Activated B cell treated with CpG ODN at 0.5 μM for 24 hours (primary cell): ENCODE results near the gene BICC1. TPM values are rescaled to one million over a fixed set of nuclear protein-coding genes. Genes with fewer than 3 reads are reported as not detected.
A peak's percentile ranks its signal among the peaks of the same experiment; 100 is the strongest.

Source experiments
- ATAC-seq: fragments of 200-7000 bp; cut with Tn5 transposase; one replicate; pipeline ENCODE4 v1.10.0; 2021; ENCODE audit warnings: low read depth, mild to moderate bottlenecking, moderate library complexity
- CTCF ChIA-PET: fragments of 350-600 bp; sonication (Branson Sonifier 250); formaldehyde crosslinking; loops from one replicate; lab custom pipeline; 2021; ENCODE audit warnings: antibody characterized with exemption; lab: Charles Lee
- POLR2A ChIA-PET: fragments of 350-600 bp; sonication (Branson Sonifier 250); formaldehyde crosslinking; loops from one replicate; lab custom pipeline; 2021; ENCODE audit warnings: antibody characterized with exemption; lab: Charles Lee
- DNase-seq: peaks from one replicate; pipeline ENCODE4 v3.0.0; 2022
- H3K27ac Mint-ChIP-seq: one replicate; pipeline ENCODE4 v1.8.0; 2020; ENCODE audit warnings: mixed read lengths
- H3K27me3 Mint-ChIP-seq: one replicate; pipeline ENCODE4 v1.8.0; 2021; ENCODE audit warnings: mixed read lengths
- H3K36me3 Mint-ChIP-seq: one replicate; pipeline ENCODE4 v1.8.0; 2021; ENCODE audit warnings: low read depth, mixed read lengths
- H3K4me1 Mint-ChIP-seq: one replicate; pipeline ENCODE4 v1.8.0; 2021; ENCODE audit warnings: mixed read lengths
- H3K4me3 Mint-ChIP-seq: one replicate; pipeline ENCODE4 v1.8.0; 2020; ENCODE audit warnings: mild to moderate bottlenecking, mixed read lengths
- H3K9me3 Mint-ChIP-seq: one replicate; pipeline ENCODE4 v1.8.0; 2020; ENCODE audit warnings: mixed read lengths
- intact Hi-C: fragments of 100-400 bp; cut with micrococcal nuclease; formaldehyde crosslinking; loops from one replicate; pipeline ENCODE4 v1.15.1; 2024
- total RNA-seq: library from RNA; stranded (reverse); gene quantifications from 2 replicates; pipeline ENCODE4 v1.2.3, GENCODE V29; 2022
- TF ChIP-seq, protein P1 (sequence below): fragments of 200-600 bp; IDR thresholded peaks from one replicate; pipeline ENCODE4 v1.8.0; 2022; ENCODE audit warnings: antibody characterized with exemption, mild to moderate bottlenecking

BICC1 gene
- total RNA-seq: not detected in 2 replicates

DNA sequence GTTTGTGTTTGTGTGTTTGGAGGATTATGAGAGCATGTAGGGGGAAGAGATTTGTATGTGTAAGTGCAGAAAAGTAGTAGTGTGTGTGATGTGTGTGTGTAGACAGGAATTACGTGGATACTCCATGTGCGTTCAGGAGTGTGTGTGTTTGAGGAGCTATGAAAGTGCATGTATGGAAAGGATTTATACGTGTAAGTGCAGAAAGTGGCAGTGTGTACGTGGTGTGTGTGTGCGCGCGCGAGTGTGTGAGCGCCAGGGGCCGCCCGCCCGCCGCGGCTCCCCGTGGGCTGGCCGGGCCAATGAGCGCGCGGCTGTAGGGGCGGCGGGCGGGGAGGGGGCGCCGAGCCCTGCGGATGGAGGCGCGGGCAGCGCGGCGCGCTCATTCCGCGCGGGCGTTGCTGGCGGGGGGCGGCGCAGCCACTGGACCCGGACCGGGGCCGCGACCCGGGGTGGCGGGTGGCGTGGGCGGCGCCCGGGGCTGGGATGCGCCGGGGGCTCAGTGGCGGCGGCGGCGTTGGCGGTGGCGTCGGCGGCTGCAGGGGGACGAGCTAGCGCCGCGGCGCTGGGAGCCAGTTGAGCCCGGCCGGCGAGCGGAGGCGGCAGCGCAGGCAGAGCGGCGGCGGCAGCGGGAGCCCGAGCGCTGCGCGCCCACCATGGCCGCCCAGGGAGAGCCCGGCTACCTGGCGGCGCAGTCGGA, at the start of gene BICC1:
BICC1 (plus strand) TSS at position 382 of the 697 bp plus-strand sequence; CDS start at position 654, 272 bp downstream.
- Mint-ChIP-seq H3K36me3 (no peaks in the 10 kb centered on the region), H3K4me1 (peaks cover 11% of the 10 kb centered on the region), H3K9me3 (no peaks in the 10 kb centered on the region), H3K4me3 (peak within 1 kb of the TSS; percentile 67), H3K27me3 (peaks cover 24% of the 10 kb centered on the region), H3K27ac (no peak within 1 kb of the TSS)
- DNase-seq (no peak), ATAC-seq (no peak)
- TF ChIP-seq, protein P1, sequence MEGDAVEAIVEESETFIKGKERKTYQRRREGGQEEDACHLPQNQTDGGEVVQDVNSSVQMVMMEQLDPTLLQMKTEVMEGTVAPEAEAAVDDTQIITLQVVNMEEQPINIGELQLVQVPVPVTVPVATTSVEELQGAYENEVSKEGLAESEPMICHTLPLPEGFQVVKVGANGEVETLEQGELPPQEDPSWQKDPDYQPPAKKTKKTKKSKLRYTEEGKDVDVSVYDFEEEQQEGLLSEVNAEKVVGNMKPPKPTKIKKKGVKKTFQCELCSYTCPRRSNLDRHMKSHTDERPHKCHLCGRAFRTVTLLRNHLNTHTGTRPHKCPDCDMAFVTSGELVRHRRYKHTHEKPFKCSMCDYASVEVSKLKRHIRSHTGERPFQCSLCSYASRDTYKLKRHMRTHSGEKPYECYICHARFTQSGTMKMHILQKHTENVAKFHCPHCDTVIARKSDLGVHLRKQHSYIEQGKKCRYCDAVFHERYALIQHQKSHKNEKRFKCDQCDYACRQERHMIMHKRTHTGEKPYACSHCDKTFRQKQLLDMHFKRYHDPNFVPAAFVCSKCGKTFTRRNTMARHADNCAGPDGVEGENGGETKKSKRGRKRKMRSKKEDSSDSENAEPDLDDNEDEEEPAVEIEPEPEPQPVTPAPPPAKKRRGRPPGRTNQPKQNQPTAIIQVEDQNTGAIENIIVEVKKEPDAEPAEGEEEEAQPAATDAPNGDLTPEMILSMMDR: no peak
- ChIA-PET POLR2A (no interaction called here), CTCF (no interaction called here)
- intact Hi-C loops: no loop called here

- ATAC-seq: no peak
- CTCF ChIA-PET: no interaction called here
- POLR2A ChIA-PET: no interaction called here
- Mint-ChIP-seq H3K4me1 (no peaks in the 10 kb centered on the region), H3K9me3 (peaks cover 2% of the 10 kb centered on the region), H3K27me3 (no peaks in the 10 kb centered on the region), H3K27ac (no peak overlapping the region), H3K36me3 (no peaks in the 10 kb centered on the region), H3K4me3 (no peak overlapping the region)
- no peak for DNase-seq
- intact Hi-C loops: no loop called here
- TF ChIP-seq, protein P1: no peak
These were observed 47.7 kb upstream of the BICC1 start for GRCh38 chr10:58464956-58465355.

- TF ChIP-seq, protein P1: no peak
- H3K36me3 Mint-ChIP-seq: no peaks in the 10 kb centered on the region
- no peak overlapping the region for H3K4me3 Mint-ChIP-seq
- DNase-seq: no peak
- POLR2A ChIA-PET: no interaction called here
- intact Hi-C loops: no loop called here
- no peak for ATAC-seq
- H3K27me3 Mint-ChIP-seq: no peaks in the 10 kb centered on the region
- H3K27ac Mint-ChIP-seq: no peak overlapping the region
- CTCF ChIA-PET: no interaction called here
- peaks cover 2% of the 10 kb centered on the region for H3K9me3 Mint-ChIP-seq
- no peaks in the 10 kb centered on the region for H3K4me1 Mint-ChIP-seq
These were observed 47.0 kb upstream of the BICC1 start for GRCh38 chr10:58465629-58466028.

GRCh38 chr10:58467931-58468635, 44.6 kb upstream of the BICC1 start:
- Mint-ChIP-seq H3K4me3 (no peak overlapping the region), H3K9me3 (no peaks in the 10 kb centered on the region), H3K4me1 (no peaks in the 10 kb centered on the region), H3K36me3 (no peaks in the 10 kb centered on the region), H3K27me3 (no peaks in the 10 kb centered on the region), H3K27ac (no peak overlapping the region)
- intact Hi-C loops: no loop called here
- DNase-seq (no peak), ATAC-seq (no peak)
- ChIA-PET CTCF (no interaction called here), POLR2A (no interaction called here)
- TF ChIP-seq, protein P1: no peak

DNA sequence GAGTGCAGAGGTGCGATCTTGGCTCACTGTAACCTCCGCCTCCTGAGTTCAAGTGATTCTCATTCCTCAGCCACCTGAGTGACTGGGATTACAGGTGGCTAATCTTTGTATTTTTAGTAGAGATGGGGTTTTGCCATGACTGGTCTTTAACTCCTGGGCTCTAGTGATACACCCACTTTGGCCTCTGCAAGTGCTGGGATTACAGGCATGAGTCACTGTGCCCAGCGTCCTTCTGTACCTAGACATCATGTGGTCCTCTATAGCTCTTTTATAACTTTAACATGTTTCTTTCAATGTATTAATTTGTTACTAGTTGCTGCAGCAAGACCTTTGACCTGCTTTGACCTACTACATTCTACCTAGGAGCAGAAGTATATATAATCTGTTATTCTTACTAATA, 38.7 kb upstream of the BICC1 start:
- intact Hi-C loops: no loop called here
- no peak overlapping the region for H3K4me3 Mint-ChIP-seq
- H3K9me3 Mint-ChIP-seq: no peaks in the 10 kb centered on the region
- ChIA-PET POLR2A (no interaction called here), CTCF (no interaction called here)
- peaks cover 4% of the 10 kb centered on the region for H3K27me3 Mint-ChIP-seq
- no peaks in the 10 kb centered on the region for H3K4me1 Mint-ChIP-seq
- no peaks in the 10 kb centered on the region for H3K36me3 Mint-ChIP-seq
- H3K27ac Mint-ChIP-seq: no peak overlapping the region
- TF ChIP-seq, protein P1: no peak
- DNase-seq (no peak), ATAC-seq (no peak)
